Omental fat pad (tissue), 4 donors: ENCODE data around the gene MSRB3. TPM values are rescaled to one million over a fixed set of nuclear protein-coding genes. Genes with fewer than 3 reads are reported as not detected.

Experiments
- ATAC-seq: fragments of 150-250 bp; one replicate; pipeline ENCODE4 v1.9.1; 2016; ENCODE audit warnings: mild to moderate bottlenecking, moderate library complexity; ENCODE audit not compliant: low FRiP score
- DNase-seq: peaks from one replicate; pipeline ENCODE4 v3.0.0-alpha.2; 2019; ENCODE audit warnings: low spot score
- total RNA-seq, 4 donors: library from RNA; depleted of rRNA; stranded (reverse); fragments of >200 nt; gene quantifications; one replicate each; pipeline ENCODE4 v1.1.0, GENCODE V29; 2016
- TF ChIP-seq, protein P1 (sequence below), 3 donors: fragments of 450-650 bp; IDR thresholded peaks; one replicate each; pipeline ENCODE4 v1.5.1; 2016 to 2017; ENCODE audit warnings: antibody characterized with exemption in 3 of 3, mild to moderate bottlenecking in 3 of 3, moderate library complexity in 2 of 3

The MSRB3 gene
- total RNA-seq, 4 donors from 2014 or later, result 36.8 to 49.7 (median 44.8) TPM

DNA sequence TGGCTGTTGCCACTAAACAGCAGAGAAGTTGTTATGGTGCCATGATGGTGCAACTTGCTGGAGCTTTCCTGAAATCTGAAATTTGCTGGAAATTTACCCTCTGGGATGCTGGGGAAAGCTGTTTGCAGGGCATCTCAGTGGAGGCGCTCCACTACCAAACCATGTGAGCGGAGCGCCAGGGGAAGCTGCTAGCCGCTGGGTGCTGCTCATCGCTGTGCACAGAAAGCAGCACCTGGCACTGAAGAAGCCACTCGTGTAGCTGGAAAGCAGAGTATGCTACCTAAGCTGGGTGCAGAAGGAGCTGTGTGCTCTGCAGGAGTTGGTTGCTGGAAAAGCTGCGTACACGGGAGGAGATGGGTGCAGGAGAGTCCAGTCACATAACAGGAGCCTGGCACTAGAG, 53.0 kb downstream of the MSRB3 start:
- ATAC-seq (no peak), DNase-seq (no peak)

DNA sequence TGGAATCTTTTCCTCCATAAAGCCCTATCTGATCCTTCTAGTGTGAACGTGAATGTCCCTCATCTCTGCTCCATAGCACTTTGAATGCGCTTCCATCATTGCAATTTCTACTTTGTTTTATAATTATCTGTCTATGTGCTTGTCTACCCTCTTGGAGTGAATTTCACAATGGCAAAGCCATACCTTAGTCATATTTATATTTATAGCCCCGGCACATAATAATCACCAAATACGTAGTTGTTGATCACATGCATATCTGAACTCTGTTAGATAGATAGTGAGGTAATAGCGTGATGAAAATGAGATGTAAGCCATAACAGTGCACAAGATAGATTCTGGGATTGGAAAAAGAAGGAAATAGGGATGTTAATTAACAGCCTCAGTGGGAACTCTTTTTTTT, 55.2 kb downstream of the MSRB3 start:
- DNase-seq, result no peak
- ATAC-seq, result no peak
- TF ChIP-seq, protein P1, sequence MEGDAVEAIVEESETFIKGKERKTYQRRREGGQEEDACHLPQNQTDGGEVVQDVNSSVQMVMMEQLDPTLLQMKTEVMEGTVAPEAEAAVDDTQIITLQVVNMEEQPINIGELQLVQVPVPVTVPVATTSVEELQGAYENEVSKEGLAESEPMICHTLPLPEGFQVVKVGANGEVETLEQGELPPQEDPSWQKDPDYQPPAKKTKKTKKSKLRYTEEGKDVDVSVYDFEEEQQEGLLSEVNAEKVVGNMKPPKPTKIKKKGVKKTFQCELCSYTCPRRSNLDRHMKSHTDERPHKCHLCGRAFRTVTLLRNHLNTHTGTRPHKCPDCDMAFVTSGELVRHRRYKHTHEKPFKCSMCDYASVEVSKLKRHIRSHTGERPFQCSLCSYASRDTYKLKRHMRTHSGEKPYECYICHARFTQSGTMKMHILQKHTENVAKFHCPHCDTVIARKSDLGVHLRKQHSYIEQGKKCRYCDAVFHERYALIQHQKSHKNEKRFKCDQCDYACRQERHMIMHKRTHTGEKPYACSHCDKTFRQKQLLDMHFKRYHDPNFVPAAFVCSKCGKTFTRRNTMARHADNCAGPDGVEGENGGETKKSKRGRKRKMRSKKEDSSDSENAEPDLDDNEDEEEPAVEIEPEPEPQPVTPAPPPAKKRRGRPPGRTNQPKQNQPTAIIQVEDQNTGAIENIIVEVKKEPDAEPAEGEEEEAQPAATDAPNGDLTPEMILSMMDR (IDR thresholded peaks at IDR 0.05), result no peak

More for the DNA sequence above, 53.0 kb downstream of the MSRB3 start:
- TF ChIP-seq, protein P1 (IDR thresholded peaks at IDR 0.05), result no peak

DNA sequence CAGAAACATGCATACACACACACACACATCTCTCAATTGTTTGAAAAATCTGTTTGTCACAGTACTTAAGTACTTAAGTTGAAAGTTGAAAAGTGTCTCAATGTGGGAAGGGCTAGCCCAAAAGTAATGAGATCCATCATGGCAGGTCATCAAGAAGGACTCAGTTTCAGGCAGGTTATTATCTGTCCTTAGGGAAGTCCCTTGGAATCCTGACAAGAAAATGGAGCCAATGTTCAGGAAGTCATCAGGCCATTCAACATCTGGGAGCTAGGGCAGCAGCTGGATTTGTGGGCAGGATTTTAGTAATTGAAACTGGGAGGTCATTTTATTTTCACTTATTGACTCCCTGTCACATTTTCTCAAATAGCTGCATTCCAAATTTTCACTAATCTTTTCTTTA, 56.0 kb downstream of the MSRB3 start:
- ATAC-seq, result no peak
- TF ChIP-seq, protein P1 (IDR thresholded peaks at IDR 0.05), result no peak
- no peak for DNase-seq

DNA sequence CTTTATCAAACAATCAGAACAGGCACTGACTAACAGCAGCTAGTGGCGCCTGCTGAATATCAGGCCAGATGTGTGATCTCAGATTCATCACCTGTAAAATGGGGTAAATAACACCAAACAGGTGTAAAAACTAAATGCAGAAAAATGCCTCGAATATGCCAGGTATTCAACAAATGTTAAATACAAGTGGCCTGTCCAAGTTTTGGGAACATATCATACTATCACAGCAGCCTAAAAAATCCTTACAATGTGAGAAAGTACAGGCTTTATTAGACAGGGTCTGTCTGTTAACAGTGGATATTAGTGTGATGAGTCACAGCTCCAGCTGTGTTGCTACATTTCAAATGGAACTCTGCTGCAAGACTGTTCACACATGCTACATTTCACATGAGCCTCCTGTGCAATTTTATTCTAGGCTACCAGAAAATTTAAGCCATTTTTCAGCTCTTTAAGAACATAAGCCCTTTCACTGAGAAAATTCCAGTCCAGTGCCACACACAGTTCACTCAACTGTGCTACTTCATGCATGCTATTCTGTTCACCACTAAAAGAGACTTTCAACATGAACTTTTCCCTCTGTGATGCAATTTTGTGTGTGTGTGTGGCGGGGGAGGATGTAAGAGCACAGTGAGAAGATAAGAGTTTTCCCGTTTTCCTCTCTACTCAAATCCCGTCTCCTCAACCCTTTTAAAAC, 56.7 kb downstream of the MSRB3 start:
- ATAC-seq (peak; percentile 92), DNase-seq (no peak)
- TF ChIP-seq, protein P1 (IDR thresholded peaks at IDR 0.05), result no peak

DNA sequence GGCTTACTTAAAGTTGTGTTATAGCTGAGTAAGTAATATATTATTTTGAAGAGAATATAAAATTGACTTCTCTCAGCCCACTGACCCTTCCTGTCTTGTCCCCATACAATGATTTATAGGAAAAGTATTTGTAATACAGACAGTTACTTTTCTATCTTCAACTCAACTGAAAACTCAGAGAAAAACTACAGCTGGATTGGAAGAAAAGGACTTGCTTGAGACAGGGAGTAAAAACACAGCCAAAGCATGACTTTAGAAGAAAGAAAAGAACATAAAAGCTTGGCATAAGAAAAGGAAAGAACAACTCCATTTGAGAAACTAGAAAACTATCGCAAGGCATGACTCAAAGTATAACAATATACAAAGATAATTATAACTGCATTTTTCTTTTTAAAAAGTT, 57.5 kb downstream of the MSRB3 start:
- DNase-seq, result no peak
- TF ChIP-seq, protein P1 (IDR thresholded peaks at IDR 0.05), result no peak
- no peak for ATAC-seq

DNA sequence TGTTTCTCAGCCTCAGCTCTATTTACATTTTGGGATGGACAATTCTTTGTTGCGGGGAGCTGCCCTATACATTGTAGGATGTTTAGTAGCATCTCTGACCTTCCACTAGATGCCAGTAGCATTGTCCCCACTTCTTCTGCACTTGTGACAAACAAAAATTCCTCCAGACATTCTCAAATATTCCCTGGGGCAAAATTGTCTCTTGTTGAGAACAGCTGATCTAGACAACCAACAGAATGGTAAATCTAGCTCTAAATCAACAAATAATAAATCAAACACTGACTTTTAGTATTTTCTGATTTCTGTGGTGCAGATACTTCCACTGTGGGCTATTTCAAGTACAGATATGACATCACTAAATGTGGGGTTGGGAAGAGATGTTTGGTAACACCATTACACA, 60.7 kb downstream of the MSRB3 start:
- DNase-seq, result no peak
- no peak for ATAC-seq
- TF ChIP-seq, protein P1 (IDR thresholded peaks at IDR 0.05), result no peak

DNA sequence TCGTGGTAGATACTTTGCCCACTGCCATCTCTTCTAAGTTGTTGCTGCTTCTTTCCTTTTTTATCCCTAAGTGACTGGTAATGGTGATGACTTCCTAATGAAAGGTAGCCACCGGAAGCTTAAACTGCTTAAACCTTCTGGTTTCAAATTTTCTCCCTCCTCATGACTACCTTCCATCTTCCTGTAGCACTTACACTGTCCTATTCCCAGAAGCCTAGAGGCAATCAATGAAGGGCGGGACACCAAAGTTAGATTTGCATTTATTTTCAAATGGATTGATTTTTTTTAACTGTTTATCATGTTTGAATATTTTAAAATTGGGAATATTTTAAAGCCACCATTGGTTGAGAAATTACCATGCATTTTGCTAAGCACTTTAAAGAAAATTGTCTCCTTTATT, 64.7 kb downstream of the MSRB3 start:
- DNase-seq (no peak), ATAC-seq (no peak)
- TF ChIP-seq, protein P1 (IDR thresholded peaks at IDR 0.05), result no peak
